Endothelial cell (in vitro differentiated cells): ENCODE measurements around the gene AMTN. TPM values are rescaled to one million over a fixed set of nuclear protein-coding genes. Genes with fewer than 3 reads are reported as not detected.

Experiments used
- DNase-seq: peaks from one replicate; pipeline ENCODE4 v3.0.0; 2021; ENCODE audit warnings: low spot score
- H3K27ac Mint-ChIP-seq: one replicate; pipeline ENCODE4 v1.8.0; 2021; ENCODE audit warnings: mixed read lengths, inconsistent platforms; ENCODE audit not compliant: unreplicated experiment
- H3K27me3 Mint-ChIP-seq: one replicate; pipeline ENCODE4 v1.8.0; 2021; ENCODE audit warnings: mild to moderate bottlenecking, moderate library complexity, mixed read lengths, inconsistent platforms; ENCODE audit not compliant: unreplicated experiment
- H3K36me3 Mint-ChIP-seq: one replicate; pipeline ENCODE4 v1.8.0; 2021; ENCODE audit warnings: mild to moderate bottlenecking, low read depth, mixed read lengths, inconsistent platforms; ENCODE audit not compliant: unreplicated experiment
- H3K4me1 Mint-ChIP-seq: one replicate; pipeline ENCODE4 v1.8.0; 2021; ENCODE audit warnings: mild to moderate bottlenecking, mixed read lengths, inconsistent platforms; ENCODE audit not compliant: unreplicated experiment
- H3K4me3 Mint-ChIP-seq: one replicate; pipeline ENCODE4 v1.8.0; 2021; ENCODE audit warnings: mild to moderate bottlenecking, mixed read lengths, inconsistent platforms; ENCODE audit not compliant: unreplicated experiment
- H3K9me3 Mint-ChIP-seq: one replicate; pipeline ENCODE4 v1.8.0; 2021; ENCODE audit warnings: mixed read lengths, inconsistent platforms; ENCODE audit not compliant: unreplicated experiment
- total RNA-seq: library from RNA; stranded (reverse); fragmentation: NEBNext Ultra II Directional; extraction: Animal tissue kit (Norgen Biotek cat#: 25700); gene quantifications from one replicate; pipeline ENCODE4 v1.2.1, GENCODE V29; 2021; ENCODE audit not compliant: unreplicated experiment
- TF ChIP-seq, protein P1 (sequence below): fragments of 200-600 bp; sonication (generic); IDR thresholded peaks from one replicate; pipeline ENCODE4 v1.5.0; 2021; ENCODE audit warnings: antibody characterized with exemption; ENCODE audit not compliant: unreplicated experiment

Gene AMTN
- total RNA-seq, 1 donor from 2014 or later, result not detected

DNA sequence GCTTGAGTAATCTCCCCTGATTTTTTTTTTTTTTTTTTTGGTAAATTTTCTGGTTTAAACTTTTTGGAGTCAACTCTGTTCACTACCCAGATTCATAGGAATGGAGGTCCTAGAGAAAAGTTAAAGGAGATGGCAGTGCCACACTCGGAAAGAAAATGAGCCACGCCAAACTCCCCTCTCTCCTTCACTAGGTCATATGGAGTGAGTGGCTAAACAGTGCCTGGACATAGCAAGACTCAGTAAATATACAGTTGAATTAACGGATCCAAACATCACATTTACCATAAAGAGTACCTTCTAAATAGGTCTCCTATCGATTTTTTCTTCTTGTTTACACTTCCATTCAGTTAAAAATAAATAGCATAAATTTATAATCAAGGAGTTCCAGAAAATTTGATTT is 13.6 kb upstream of the AMTN start:
- H3K9me3 Mint-ChIP-seq, result no peaks in the 10 kb centered on the region
- TF ChIP-seq, protein P1, sequence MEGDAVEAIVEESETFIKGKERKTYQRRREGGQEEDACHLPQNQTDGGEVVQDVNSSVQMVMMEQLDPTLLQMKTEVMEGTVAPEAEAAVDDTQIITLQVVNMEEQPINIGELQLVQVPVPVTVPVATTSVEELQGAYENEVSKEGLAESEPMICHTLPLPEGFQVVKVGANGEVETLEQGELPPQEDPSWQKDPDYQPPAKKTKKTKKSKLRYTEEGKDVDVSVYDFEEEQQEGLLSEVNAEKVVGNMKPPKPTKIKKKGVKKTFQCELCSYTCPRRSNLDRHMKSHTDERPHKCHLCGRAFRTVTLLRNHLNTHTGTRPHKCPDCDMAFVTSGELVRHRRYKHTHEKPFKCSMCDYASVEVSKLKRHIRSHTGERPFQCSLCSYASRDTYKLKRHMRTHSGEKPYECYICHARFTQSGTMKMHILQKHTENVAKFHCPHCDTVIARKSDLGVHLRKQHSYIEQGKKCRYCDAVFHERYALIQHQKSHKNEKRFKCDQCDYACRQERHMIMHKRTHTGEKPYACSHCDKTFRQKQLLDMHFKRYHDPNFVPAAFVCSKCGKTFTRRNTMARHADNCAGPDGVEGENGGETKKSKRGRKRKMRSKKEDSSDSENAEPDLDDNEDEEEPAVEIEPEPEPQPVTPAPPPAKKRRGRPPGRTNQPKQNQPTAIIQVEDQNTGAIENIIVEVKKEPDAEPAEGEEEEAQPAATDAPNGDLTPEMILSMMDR, result no peak
- H3K4me1 Mint-ChIP-seq, result no peaks in the 10 kb centered on the region
- no peaks in the 10 kb centered on the region for H3K36me3 Mint-ChIP-seq
- no peak for DNase-seq
- H3K4me3 Mint-ChIP-seq, result no peak overlapping the region
- no peak overlapping the region for H3K27ac Mint-ChIP-seq
- no peaks in the 10 kb centered on the region for H3K27me3 Mint-ChIP-seq

DNA sequence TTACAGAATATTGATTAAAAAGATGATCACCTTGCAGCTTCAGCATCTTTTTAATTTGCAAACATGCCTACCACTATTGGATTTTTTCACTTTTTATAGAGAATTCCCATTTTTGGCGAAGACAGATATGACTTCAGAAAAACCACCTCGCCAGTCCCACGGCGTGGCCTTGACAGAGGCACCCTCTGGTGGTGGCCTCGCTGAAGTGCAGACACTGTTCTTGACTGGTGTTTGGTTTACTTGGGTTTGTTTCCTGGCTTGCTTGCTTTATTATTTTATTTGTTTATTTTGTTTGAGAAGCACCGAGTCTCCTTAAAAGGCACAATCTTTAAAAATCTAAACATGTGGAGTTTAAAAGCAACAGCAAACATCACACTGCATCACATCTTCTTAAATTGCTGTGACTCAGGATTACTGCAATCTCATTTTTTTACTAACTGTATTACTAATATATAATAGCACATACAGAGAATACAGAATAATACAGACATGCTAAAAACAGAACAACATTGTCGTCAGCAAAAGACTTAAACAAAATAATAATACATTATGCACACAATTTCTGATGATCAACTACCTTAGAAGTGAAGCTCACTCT is 13.1 kb upstream of the AMTN start:
- no peaks in the 10 kb centered on the region for H3K4me1 Mint-ChIP-seq
- no peaks in the 10 kb centered on the region for H3K36me3 Mint-ChIP-seq
- peak; percentile 74 for DNase-seq
- no peak overlapping the region for H3K4me3 Mint-ChIP-seq
- no peaks in the 10 kb centered on the region for H3K27me3 Mint-ChIP-seq
- H3K27ac Mint-ChIP-seq, result no peak overlapping the region
- TF ChIP-seq, protein P1, result peak; percentile 93
- no peaks in the 10 kb centered on the region for H3K9me3 Mint-ChIP-seq

DNA sequence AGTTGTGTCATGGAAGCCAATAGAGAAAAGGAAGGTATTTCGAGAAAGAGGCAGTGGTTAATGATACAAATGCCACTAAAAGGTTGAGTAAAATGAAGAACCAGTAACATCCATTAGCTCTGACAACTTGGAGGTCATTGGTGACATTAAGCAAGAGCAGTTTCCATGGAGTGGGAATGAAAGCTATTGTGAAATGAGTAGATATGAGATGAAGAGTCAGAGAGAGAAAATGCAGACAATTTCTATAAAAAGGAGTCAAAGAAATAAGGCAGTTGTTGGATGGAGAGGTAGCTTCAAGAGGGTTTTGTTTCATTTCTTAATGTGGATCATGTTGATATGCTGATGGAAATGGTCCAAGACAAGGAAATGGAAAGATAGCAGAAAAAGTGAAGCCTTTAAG is 9.6 kb upstream of the AMTN start:
- no peak overlapping the region for H3K27ac Mint-ChIP-seq
- H3K4me1 Mint-ChIP-seq, result no peaks in the 10 kb centered on the region
- H3K4me3 Mint-ChIP-seq, result no peak overlapping the region
- no peaks in the 10 kb centered on the region for H3K9me3 Mint-ChIP-seq
- H3K36me3 Mint-ChIP-seq, result no peaks in the 10 kb centered on the region
- TF ChIP-seq, protein P1, result no peak
- DNase-seq, result no peak
- no peaks in the 10 kb centered on the region for H3K27me3 Mint-ChIP-seq

DNA sequence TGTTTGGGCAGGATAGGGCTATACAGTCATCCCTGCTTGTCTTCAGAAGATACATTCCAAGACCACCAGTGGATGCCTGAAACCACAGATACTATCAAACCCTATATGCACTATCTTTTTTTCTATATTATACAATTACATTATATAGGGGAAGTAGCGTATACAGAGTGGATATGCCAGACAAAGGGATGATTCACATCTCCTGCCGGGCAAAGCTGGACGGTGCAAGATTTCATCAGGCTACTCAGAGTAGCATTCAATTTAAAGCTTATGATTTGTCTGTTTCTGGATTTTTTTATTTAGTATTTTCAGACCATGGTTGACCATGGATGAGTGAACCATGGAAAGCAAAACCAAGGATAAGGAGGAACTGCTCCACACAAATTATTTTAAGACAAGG is 7.0 kb upstream of the AMTN start:
- Mint-ChIP-seq H3K9me3 (no peaks in the 10 kb centered on the region), H3K4me3 (no peak overlapping the region), H3K27me3 (no peaks in the 10 kb centered on the region), H3K36me3 (no peaks in the 10 kb centered on the region), H3K27ac (no peak overlapping the region), H3K4me1 (no peaks in the 10 kb centered on the region)
- TF ChIP-seq, protein P1, result no peak
- no peak for DNase-seq

DNA sequence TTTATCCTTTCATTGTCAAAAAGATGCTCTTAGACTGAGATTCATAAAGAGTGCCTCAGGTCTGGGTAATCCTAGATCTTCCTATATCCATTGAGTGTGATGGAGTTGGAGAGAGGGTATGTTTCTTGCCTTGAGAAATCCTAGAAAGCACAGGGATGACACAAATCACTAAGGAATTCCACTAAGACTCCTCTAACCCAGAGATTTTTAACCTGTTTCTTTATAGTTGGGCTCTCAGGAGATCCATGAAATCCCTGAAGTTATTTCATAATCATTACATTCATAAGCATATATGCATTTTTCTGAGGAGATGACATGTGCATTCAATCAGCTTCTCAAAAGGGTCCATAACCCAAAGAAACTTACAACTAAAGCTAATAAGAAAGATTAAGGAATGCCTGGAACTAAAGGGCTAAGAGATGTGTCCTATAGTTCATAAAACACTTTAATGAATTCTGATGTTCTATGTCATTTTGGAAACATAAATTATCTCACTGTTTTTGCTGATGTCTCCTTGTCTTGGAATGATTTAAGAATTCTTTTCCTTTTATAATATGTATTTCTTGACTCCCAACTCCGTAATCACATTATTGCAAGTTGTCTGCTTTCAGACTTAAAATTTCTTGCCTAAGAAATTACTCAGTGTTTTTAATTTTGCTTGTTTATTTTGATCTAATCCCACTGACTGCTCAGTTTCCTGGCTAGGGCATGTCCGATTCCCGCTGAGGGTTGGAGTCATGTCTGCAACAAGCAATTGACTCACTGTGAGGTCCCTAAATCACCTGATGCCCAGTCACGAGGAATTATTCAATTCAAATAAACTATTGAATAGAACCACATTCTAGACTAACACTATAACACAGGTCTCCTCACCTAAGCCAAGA is 2.8 kb upstream of the AMTN start:
- H3K9me3 Mint-ChIP-seq, result no peaks in the 10 kb centered on the region
- no peak overlapping the region for H3K27ac Mint-ChIP-seq
- H3K36me3 Mint-ChIP-seq, result no peaks in the 10 kb centered on the region
- no peaks in the 10 kb centered on the region for H3K4me1 Mint-ChIP-seq
- DNase-seq, result no peak
- H3K27me3 Mint-ChIP-seq, result no peaks in the 10 kb centered on the region
- TF ChIP-seq, protein P1, result no peak
- no peak overlapping the region for H3K4me3 Mint-ChIP-seq
